ENCODE results near the gene TMEM43.
"Not testable (repeated sequence)": the region's sequence is repeated elsewhere in the genome, so short reads cannot be mapped to it uniquely, and the experiment has no call there.

TMEM43 gene

GRCh38 chr3:14124615-14125192 lies at the start of gene TMEM43, which contains the start of gene CHCHD4:
Gene TMEM43, plus strand, starts transcription at chr3:14125052. Its CDS starts 142 bp downstream, at chr3:14125194.
Gene CHCHD4, minus strand, starts transcription at chr3:14124870. Its CDS starts 194 bp downstream, at chr3:14124676.
- DNase-seq (ENCODE audit: low read depth), result peak; percentile 96

DNA sequence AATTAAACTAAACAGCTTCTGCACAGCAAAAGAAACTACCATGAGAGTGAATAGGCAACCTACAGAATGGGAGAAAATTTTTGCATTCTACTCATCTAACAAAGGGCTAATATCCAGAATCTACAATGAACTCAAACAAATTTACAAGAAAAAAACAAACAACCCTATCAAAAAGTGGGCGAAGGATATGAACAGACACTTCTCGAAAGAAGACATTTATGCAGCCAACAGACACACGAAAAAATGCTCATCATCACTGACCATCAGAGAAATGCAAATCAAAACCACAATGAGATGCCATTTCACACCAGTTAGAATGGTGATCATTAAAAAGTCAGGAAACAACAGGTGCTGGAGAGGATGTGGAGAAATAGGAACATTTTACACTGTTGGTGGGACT lies 49.6 kb upstream of the TMEM43 start:
- DNase-seq (ENCODE audit: low read depth), result not testable (repeated sequence)

- DNase-seq (ENCODE audit: low read depth), result no peak
Measured at GRCh38 chr3:14077310-14077709, 47.5 kb upstream of the TMEM43 start.

DNA sequence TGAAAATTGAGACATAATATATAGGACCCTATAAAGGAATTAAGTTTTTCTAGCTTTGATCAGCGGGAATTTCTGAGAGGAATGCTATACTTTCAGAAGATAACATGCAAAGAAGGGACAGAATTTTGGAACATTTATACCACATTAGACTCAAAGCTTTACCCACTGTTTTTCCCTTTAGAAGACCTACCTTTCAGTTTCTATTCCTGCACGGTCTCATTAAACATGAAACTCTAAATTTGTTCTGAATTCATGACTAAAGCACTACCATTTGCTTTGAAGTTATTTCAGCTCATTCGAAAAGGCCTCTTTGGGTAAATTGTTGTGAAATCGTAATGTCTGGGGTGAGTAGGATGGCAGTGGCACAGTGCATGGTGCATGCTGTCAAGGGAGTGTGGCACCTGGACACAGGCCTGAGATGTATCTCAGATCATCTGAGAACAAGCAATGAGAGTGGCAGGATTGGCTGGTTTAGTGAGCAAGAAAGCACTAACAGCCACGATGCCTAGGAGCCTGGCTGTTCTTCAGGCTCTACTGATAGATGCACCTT lies 42.7 kb upstream of the TMEM43 start:
- DNase-seq (ENCODE audit: low read depth), result no peak

- not testable (repeated sequence) for DNase-seq (ENCODE audit: low read depth)
Measured at GRCh38 chr3:14087461-14087860, 37.4 kb upstream of the TMEM43 start.

DNA sequence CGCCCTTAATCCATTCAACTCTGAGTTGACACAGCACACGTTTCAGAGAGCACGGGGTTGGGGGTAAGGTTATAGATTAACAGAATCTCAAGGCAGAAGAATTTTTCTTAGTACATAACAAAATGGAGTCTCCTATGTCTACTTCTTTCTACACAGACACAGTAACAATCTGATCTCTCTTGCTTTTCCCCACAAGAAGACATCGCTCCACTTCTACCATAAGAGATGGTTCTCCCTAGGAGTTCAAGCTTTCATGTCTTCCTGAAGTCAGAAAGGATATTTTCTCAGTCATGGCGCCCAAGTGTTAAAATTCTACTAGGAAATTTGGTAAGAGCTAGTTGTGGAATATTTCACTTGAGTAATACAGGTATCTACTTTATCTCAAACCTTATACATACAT lies 32.9 kb upstream of the TMEM43 start:
- DNase-seq (ENCODE audit: low read depth), result not testable (repeated sequence)

DNA sequence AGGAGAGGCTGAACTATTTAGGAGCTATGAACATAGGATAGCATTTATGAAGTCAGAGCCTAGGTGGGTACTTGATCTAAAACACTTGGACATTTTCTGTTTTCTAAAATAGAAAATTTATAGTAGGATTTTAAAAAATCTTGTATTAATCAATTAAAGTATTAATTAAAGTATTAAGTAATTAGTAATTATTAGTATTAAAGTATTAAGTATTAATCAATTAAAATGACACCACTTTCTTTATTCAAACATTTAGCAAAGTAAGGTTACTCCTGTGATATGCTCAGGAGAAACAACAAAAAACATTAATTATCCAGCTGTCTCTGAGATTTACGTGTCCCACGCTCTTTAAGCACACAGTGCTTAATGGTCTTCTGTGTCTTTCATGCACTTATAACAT lies 32.4 kb upstream of the TMEM43 start:
- no peak for DNase-seq (ENCODE audit: low read depth)

GRCh38 chr3:14093831-14094230 lies 31.0 kb upstream of the TMEM43 start:
- no peak for DNase-seq (ENCODE audit: low read depth)

DNA sequence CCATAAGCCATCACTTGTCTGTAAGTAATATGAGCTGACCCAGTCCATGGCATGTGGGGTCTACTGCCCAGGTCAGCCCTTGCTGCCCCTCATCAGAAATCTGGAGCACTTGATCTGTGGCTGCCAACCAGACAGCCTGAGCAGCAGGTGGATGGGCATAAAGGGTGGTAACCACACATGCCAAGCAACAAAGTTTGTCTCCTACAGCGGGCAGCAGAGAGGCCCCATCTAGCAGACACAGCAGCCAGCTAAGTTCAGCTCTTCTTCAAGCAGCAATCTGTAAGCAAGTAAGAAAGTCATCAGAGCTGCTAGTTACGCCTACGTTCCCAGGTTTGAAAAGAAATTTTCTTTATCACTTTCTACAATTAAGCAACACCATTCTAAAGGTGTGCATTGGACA lies 28.1 kb upstream of the TMEM43 start:
- DNase-seq (ENCODE audit: low read depth), result no peak

DNA sequence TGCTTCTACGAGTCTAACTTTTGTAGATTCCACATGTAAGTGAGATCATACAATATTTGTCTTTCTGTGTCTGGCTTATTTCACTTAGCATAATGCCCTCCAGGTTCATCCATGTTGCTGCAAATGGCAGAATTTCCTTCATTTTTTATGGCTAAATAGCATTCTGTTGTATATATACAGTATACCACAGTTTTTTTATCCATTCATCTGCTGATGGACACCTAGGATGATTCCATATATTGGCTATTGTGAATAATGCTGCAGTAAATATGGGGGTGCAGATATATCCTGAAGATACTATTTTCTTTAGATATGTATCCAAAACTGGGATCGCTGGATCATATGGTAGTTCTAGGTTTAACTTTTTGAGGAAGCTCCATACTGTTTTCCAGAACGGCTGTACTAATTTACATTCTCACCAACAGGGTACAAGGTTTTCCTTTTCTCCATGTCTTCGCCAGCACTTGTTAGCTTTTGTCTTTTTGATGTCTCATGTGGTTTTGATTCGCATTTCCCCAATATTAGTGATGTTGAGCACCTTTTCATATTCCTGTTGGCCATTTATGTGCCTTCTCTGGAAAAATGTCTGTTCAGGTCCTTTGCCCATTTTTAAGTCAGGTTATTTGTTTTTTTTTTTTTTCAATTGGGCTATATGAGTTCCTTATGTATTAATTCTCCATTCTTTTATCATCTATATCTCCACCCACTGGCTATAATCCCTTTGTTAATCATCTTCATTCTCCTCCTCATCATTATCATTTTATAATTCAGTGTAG lies 27.0 kb upstream of the TMEM43 start:
- DNase-seq (ENCODE audit: low read depth), result no peak

DNA sequence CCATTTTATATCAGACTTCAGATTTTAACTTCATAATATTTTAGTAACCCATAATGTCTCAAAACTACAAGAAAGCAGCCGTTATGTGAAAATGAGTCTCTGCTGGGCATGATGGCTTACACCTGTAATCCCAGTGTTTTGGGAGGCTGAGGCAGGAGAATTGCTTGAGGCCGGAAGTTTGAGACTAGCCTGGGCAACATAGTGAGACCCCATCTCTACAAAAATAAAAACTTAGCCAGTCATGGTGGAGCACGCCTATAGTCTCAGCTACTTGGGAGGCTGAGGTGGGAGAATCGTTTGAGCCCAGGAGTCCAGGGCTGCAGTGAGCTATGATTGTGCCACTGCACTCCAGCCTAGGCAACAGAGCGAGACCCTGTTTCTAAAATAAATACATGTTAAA lies 15.0 kb upstream of the TMEM43 start:
- DNase-seq (ENCODE audit: low read depth), result not testable (repeated sequence)

DNA sequence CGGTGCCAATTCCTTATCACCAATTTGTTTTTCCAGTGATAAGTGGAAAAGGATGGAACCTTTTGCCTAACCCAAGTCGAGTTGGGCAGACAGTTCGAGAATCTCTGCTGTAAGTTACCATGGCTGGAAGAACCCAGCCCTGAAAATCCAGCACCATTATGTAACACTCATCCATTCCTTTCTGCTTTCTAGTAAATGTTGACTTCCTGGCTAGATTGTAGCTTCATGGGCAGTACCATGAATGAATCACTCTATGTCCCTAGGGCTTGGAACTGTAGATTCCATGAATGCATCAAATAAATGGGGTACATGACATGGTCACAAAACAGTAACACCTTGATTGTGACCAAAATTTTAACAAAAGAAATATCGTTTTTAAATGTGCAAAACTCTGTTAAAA lies 14.2 kb upstream of the TMEM43 start:
- DNase-seq (ENCODE audit: low read depth), result no peak

- no peak for DNase-seq (ENCODE audit: low read depth)
Measured at GRCh38 chr3:14113965-14114635, 10.8 kb upstream of the TMEM43 start.

GRCh38 chr3:14117468-14118399 lies 7.1 kb upstream of the TMEM43 start:
- DNase-seq (ENCODE audit: low read depth), result no peak

- no peak for DNase-seq (ENCODE audit: low read depth)
Measured at GRCh38 chr3:14118400-14119381, 6.2 kb upstream of the TMEM43 start.

- DNase-seq (ENCODE audit: low read depth), result no peak
Measured at GRCh38 chr3:14119651-14120050, 5.2 kb upstream of the TMEM43 start.

- no peak for DNase-seq (ENCODE audit: low read depth)
Measured at GRCh38 chr3:14120111-14120920, 4.5 kb upstream of the TMEM43 start.

GRCh38 chr3:14120921-14121448 lies 3.9 kb upstream of the TMEM43 start:
- DNase-seq (ENCODE audit: low read depth), result not testable (repeated sequence)

GRCh38 chr3:14121859-14122258 lies 3.0 kb upstream of the TMEM43 start:
- DNase-seq (ENCODE audit: low read depth), result no peak
